GM19240 (cell line): ENCODE results near the gene GJC3.
"Not testable (repeated sequence)": the region's sequence is repeated elsewhere in the genome, so short reads cannot be mapped to it uniquely, and the experiment has no call there.

Source experiments
- DNase-seq: peaks from one replicate; pipeline ENCODE4 v3.0.0; 2011; ENCODE audit warnings: low spot score; ENCODE audit not compliant: insufficient read length

Gene GJC3, protein sequence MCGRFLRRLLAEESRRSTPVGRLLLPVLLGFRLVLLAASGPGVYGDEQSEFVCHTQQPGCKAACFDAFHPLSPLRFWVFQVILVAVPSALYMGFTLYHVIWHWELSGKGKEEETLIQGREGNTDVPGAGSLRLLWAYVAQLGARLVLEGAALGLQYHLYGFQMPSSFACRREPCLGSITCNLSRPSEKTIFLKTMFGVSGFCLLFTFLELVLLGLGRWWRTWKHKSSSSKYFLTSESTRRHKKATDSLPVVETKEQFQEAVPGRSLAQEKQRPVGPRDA

DNA sequence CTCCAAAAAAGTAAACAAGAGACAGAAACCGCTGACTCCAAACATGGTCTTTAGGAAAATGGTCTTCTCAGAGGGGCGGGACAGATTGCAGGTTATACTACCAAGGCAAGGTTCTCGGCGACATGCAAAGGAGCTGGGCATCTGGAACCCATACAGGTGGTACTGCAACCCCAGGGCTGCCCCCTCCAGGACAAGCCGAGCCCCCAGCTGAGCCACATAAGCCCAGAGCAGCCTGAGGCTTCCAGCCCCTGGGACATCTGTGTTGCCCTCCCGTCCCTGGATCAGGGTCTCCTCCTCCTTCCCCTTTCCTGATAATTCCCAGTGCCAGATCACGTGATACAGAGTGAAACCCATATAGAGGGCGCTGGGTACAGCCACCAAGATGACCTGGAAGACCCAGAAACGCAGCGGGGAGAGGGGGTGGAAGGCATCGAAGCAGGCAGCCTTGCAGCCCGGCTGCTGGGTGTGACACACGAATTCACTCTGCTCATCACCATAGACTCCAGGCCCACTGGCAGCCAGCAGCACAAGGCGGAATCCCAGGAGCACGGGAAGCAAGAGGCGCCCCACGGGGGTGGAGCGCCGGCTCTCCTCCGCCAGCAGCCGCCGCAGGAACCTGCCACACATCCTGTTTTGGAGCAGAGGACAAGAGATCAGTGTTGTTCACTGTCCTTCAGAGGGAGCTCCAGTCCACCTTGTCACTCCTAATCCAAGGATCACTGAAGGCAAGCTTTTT, at the start of gene GJC3:
GJC3 (minus strand) TSS at position 627 of the 736 bp plus-strand sequence; CDS start at position 627, 0 bp downstream.
- peak; percentile 19 for DNase-seq

GRCh38 chr7:99976626-99977025, 47.2 kb upstream of the GJC3 start:
- no peak for DNase-seq

GRCh38 chr7:99975782-99976521, 46.5 kb upstream of the GJC3 start, which contains the start of gene AZGP1:
AZGP1 (minus strand) TSS chr7:99976031; CDS start chr7:99976020, 11 bp downstream.
- DNase-seq, result no peak

GRCh38 chr7:99974681-99975080, 45.3 kb upstream of the GJC3 start:
- no peak for DNase-seq

DNA sequence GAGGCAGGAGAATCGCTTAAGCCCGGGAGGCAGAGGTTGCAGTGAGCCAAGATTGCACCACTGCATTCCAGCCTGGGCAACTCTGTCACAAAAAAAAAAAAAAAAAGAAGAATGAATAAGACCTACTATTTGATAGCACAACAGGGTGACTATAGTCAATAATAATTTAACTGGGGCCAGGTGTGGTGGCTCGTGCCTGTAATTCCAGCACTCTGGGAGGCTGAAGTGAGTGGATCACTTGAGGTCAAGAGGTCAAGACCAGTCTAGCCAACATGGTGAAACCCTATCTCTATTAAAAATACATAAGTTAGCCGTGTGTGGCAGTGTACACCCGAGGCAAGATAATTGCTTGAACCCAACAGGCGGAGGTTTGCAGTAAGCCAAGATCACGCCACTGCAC, 44.4 kb upstream of the GJC3 start:
- not testable (repeated sequence) for DNase-seq

DNA sequence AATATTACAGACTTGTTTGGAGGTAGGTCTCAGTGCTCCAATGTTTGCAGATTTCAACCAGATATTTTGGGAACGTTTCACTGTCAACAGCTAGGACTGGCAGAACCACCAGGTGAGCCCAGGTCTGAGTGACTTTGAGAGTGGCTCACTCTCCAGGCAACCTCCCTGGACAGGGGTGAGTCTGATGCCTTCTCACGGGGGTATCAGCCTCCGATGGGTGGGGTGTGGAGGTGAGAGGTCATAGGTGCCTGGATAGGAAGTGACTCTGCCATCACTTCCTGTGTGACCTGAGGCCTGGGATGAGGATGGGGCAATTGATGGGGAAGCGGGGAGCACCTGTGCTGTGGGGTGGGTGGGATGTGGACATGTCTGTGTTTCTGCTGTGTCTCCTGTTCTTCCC, 41.8 kb upstream of the GJC3 start:
- no peak for DNase-seq

DNA sequence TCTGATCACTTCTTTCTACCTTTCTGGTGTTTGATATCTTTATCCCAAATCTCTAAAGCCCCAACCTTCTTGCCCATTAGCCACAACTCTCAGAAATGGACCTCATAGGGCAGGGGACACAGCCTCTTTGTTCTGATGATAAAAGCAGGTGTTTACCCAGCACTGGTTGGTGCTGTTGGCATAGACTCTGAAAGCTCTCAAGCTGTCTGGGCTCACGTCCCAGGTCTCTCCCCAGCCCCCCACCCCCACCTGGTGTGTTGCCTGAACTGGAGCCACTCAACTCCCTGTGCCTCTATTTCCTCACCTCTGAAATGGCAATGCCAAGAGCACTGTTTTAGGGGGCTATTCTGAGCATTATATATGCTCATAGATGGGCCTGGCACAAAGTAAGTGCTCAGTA, 40.4 kb upstream of the GJC3 start:
- DNase-seq, result not testable (repeated sequence)

DNA sequence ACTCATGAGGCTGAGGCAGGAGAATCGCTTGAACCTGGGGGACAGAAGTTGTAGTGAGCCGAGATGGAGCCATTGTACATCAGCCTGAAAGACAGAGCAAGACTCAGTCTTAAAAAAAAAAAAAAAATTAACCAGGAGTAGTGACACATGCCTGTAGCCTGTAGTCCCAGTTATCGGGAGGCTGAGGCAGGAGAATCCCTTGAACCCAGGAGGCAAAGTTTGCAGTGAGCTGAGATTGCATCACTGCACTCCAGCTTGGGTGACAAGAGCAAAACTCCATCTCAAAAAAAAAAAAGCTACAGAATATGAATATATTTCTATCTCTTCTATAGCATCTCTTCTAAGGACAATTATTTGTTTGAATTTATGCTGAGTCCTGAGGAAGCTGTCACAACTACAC, 39.9 kb upstream of the GJC3 start:
- DNase-seq, result no peak

GRCh38 chr7:99958564-99959227, 29.3 kb upstream of the GJC3 start:
- no peak for DNase-seq

- DNase-seq, result no peak
Measured at GRCh38 chr7:99955247-99955646, 25.8 kb upstream of the GJC3 start.

DNA sequence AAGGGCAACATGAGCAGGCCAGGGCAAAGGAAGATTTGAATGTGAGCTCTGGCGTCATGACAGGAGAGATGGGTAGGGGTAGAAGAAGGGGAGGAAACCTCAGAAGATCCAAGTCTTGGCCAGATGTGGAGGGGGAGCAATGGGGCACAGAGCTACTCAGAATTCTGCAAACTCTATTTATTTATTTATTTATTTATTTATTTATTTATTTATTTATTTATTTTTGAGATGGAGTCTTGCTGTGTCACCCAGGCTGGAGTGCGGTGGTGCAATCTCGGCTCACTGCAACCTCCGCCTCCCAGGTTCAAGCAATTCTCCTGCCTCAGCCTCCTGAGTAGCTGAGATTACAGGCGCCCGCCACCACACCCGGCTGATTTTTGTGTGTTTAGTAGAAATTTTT, 25.2 kb upstream of the GJC3 start:
- DNase-seq, result not testable (repeated sequence)

GRCh38 chr7:99953649-99954048, 24.2 kb upstream of the GJC3 start:
- no peak for DNase-seq

DNA sequence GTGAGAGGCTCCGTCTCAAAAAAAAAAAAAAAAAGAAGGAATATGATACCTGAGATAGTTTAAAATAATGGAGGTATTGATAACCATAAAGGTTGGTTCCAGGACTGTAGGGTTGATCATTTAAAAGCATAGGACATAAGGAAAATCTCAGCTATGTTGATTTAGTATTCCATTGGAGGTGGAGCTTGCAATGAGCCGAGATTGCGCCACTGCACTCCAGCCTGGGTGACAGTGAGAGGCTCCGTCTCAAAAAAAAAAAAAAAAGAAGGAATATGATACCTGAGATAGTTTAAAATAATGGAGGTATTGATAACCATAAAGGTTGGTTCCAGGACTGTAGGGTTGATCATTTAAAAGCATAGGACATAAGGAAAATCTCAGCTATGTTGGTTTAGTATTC, 23.2 kb upstream of the GJC3 start:
- DNase-seq, result not testable (repeated sequence)

- DNase-seq, result not testable (repeated sequence)
Measured at GRCh38 chr7:99950819-99951218, 21.4 kb upstream of the GJC3 start.

DNA sequence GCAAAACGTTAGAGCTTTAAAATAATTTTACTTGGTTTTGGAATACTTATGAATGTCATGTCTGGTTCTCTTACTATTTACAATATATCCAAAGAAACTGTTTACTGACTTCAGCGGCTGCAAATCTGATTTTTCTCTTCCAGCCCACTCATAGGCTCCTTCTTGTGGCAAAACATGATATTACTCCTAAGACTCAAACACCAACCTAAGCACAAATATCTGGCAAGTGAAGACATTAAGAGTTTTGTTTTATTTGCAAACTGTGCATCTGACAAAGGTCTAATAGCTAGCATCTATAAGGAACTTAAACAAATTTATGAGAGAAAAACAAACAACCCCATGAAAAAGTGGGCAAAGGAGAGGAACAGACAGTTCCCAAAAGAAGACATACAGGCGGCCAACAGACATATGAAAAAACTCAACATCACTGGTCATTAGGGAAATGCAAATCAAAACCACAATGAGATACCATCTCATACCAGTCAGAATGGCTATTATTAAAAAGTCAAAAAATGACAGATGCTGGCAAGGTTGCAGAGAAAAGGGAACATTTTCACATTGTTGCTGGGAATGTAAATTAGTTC, 20.3 kb upstream of the GJC3 start:
- DNase-seq, result no peak

- no peak for DNase-seq
Measured at GRCh38 chr7:99947608-99948007, 18.2 kb upstream of the GJC3 start.

DNA sequence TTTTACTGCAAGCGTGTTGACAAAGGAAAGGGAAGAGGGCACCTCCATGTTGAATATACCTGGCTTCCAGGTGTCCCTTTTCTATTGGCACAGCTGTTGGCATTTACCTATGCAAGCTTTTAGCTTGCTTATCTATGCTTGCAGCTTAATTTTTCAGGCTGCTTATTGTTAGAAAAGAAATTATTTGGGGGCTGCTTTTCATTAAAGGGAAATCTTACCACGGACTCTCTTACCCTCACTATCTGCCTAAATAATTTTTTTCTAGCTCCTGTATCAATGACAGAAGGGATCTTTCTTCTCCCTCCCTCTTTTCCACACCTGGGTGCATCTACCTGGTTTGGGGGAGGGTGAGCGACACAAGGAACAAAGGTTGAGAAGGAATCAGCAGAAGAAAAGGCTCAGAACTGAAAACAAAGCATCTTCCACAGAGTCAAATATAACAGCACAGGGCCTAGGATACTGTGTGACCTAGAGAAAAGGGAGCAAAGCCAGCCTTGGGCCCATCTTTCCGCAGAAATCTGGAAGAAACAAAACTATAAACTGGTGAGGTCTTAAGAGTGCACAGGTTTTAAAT, 15.2 kb upstream of the GJC3 start:
- no peak for DNase-seq

DNA sequence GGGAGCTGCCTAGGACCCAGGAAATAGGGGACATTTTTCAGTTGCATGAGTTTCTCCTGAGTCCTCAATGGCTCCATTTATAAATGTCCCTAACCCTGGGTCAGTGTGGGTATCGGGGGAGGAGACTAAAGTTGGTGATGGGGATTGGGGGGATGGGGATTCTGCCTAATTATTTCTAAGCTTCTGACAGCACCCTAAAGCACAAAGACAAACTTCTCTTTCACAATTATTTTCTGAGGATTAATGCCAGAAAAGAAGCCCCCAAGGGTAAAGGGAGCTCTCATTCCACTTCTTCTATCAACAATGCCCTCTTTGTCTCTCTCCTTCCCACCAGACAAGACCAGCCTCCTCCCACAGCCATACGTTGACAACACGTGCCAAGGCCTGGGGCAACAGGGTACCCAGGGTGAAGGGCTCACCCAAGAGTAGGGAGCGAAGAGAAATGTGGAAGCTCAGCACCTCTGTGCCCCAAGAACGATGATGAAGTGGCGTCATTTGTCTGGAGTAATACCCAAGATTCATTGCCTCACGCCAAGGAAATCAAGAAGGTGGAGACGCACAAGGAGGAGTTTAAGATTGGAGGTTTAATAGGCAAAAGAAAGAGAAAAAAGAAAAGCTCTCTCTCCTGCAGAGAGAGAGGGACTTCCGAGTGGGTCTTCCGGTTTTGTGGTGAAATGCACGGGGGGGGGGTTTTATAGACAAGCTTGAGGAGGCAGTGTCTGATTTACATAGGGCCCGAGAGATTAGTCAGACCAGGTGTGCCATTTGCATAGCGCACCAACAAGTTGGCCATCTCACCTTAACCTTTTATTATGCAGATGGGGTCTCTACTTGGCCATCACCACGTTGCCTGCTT, 14.4 kb upstream of the GJC3 start:
- DNase-seq, result no peak

DNA sequence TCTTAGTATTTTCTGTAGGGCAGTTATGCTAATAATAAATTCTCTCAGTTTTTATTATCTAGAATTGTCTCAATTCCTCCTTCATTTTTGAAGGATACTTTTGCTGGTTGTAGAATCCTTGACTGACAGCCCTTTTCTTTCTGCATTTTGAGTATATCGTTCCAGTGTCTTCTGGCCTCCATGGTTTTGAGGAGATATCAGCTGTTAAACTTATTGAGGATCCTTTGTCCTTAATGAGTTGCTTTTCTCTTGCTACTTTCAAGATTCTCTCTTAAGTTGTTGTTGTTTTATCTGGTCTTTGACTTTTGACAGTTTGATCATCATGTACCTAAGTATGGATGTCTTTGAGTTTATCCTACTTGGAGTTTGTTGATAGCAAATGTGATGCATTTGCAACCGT, 8.9 kb upstream of the GJC3 start:
- DNase-seq, result no peak

DNA sequence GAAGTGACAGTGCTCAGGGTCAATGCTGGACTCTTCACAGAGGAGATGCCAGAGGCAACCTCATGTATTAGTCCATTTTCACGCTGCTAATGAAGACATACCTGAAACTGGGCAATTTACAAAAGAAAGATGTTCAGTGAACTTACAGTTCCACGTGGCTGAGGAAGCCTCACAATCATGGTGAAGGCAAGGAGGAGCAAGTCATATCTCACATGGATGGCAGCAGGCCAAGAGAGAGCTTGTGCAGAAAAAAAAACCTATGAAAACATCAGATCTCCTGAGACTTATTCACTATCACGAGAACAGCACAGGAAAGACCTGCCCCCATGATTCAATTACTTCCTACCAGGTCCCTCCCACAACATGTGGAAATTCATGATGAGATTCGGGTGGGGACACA, 5.6 kb upstream of the GJC3 start:
- DNase-seq, result not testable (repeated sequence)
